Raji (cell line): ENCODE measurements around the gene SYNGR2.
A peak's percentile ranks its signal among the peaks of the same experiment; 100 is the strongest.

Experiments
- POLR2A ChIP-seq: IDR thresholded peaks from 2 replicates; pipeline ENCODE4 v1.6.1; 2011; ENCODE audit warnings: low read depth, low read length, control low read depth; ENCODE audit not compliant: insufficient read depth

Gene SYNGR2, protein sequence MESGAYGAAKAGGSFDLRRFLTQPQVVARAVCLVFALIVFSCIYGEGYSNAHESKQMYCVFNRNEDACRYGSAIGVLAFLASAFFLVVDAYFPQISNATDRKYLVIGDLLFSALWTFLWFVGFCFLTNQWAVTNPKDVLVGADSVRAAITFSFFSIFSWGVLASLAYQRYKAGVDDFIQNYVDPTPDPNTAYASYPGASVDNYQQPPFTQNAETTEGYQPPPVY

DNA sequence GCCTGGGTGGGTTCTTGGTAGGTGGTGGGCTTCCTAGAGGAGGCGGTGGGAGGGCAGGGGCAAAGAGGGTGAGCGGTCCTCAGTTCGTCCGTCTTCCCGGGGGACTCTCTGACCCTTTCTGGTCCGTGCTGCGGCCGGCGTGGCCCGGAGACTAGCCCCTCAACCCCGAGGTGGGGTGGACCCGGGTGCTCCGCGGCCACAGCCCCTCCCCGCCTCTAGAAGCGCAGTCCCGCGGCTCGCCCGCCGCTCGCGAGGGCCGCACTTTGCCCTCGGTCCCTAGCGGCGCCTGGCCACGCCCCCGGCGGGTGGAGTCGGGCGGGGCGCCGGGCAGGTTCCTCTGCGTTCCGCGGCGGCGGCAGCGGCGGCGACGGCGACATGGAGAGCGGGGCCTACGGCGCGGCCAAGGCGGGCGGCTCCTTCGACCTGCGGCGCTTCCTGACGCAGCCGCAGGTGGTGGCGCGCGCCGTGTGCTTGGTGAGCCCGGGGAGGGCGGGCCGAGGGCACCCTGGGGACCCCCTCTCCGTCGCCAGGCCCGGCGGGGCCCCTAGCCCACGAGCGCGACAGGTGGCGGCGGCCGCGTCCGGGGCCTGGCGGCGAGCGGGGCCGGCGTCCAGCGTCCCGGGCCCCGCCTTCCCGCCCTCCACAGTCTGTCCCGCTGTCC is at the start of gene SYNGR2:
SYNGR2 (plus strand) TSS at position 340 of the 661 bp plus-strand sequence; CDS start at position 376, 36 bp downstream.
- TF ChIP-seq POLR2A, result peak; percentile 72

DNA sequence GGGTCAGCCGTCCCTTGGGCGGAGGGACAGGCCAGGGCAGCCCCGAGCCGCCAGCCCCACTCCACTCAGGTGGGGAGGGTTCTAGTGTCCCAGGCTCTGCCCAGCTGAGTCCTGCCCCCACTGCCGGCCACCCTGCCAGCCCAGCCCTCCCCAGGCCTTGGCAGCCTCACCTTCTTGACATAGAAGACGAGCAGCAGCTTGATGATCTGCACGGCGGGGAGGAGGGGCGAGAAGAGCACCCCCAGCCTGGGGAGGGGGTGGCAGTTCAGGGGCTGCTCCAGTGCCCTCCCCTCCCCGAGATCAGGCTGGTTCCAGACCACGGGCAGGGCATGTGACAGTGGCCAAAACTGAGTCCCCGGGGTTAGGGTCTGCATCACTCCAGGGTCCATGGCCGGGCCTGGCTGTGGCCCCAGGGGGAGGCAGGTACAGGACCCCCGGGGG is 49.6 kb upstream of the SYNGR2 start:
- TF ChIP-seq POLR2A, result no peak

DNA sequence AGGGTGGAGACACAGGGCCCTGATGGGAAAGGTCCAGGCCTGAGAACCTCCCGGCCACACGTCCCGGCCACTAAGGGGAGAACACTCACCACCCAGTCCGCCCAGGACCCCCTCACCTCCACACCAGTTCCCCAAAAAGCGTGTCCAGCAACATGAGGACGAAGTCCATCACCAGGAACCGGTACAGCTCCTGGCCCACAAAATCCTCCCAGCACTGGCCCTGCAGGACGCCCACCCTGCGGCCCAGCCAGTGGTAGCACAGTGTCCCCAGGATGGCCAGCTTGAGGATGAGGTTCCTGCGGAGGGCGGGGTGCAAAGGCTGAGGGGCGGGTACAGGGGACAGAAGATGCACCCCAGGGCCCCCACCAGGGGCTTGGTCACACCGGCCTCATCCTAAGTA is 47.8 kb upstream of the SYNGR2 start:
- TF ChIP-seq POLR2A, result no peak

DNA sequence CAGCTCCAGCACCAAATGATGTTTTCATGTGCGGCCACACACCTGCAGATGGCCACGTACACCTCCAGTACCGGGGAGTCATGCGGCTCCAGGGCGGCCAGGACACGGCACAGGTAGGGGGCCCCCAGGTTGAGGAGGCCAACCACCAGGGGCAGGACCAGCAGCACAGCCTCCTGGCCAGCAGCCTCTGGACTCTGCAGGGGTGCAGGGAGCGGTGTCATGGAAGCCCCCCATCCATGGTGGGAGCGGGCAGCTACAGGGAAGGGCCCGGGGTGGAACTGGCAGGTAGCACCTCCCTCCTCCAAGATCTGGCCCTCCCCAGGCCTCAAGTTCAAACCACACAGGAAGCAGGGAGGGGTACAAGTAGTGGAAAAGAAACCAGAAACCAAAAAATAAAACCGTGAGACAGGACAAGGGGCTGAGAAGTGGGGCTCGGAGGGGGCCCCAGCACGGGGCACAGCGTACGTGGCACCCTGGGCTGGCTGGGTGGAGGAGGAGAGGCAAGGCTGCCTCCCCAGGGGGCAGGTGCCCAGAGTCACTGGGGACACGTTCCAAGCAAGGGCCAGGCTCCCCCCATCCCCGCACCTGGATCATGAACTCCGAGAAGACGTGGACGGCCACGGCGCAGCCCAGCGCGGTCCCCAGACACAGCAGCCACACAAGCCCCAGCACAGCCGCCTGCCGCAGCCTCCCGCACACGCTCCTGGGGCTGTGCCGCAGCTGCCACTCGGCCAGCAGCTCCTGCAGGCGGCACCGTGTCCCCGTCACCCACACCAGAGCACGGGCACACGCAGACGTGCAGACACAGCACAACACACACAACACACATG is 47.2 kb upstream of the SYNGR2 start:
- TF ChIP-seq POLR2A, result no peak

DNA sequence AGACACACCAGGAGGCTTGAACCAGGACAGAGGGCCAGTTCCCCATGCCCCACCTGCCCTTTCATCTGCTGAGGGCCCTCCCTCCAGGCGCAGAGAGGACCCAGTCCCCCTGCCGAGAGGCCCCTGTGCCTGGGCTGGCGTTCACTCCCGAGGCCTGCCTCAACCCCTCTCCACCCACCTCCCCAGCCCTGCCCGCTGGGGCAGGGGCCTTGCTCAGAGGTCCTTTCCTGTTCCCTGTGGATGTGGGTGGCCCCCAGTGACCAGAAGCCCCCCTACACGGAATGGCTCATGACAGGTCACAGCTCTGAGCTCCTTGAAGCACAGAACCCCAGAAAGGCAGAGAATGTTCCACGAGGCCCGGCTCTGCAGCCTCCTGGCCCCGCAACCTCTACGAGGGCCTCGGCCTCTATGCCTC is 46.6 kb upstream of the SYNGR2 start:
- no peak for TF ChIP-seq POLR2A

DNA sequence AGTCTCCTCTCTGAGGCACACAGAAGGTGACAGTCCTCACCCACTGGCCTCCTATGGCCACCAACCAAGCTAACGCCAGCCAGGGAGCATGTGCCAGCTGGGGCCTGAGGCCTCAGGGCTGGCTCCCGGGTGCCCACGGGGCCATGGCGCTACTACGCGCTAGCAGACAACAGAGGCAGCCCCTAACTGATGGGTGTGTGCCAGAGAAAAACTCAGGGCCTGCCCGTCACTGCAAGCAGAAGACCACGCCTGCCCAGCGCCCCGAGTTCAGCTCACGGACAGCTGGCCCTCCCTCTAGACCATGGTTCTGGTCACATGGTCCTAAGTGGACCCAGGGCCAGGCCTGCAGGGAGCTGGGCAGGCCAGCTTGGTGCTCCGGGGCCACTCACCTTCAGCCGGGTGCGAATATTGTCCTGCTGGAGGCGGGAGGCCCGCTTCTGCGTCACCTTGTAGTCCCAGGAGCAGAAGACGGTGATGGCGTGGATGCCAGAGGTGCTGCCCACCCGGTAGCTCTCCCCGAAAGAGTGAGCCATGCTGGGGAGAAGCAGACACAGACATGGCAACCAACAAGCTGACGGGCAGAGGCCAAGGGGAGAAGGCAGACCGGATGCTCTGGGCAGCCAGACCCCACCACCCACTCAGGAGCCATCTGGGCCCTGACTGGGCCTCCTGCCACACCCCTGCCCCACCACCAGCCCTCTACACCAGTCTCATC is 46.0 kb upstream of the SYNGR2 start:
- TF ChIP-seq POLR2A, result no peak

DNA sequence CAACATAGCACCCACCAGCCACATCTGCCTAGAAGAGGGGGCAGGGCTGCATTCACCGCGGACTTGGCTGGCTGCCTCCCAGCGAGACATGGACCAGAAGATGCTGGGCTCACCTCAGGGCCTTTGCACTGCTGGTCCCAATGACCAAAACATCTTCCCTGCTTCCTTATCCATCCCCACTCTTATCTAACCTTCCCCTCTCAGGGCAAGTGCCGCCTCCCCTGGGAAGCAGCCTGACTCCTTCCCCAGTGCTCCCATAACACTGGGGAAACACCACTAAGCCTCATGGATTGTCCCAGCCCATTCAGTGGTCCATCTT is 45.5 kb upstream of the SYNGR2 start:
- TF ChIP-seq POLR2A, result no peak

DNA sequence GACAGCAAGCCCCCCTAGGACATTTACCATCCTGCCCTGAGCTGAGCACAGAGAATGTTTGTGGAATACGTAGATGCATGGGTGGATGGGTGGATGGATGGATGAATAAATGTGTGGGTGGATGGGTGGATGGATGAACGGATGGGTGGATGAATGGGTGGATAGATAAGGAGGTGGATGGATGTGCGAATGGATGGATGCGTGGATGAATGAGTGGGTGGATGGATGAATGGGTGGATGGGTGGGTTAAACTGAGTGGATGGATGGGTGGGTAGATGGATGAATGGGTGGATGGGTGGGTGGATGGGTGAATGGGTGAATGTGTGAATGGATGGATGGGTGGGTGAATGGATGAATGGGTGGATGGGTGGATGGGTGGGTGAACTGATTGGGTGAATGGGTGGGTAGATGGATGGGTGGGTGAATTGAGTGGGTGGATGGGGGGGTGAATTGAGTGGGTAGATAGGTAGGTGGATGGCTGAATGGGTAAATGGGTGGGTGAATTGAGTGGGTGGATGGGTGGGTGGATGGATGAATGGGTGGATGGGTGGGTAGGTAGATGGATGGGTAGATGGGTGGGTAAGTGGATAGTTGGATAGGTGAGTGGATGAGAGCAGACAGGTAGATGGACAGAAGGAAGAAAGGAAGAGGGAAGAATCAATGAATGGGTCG is 45.0 kb upstream of the SYNGR2 start:
- no peak for TF ChIP-seq POLR2A

DNA sequence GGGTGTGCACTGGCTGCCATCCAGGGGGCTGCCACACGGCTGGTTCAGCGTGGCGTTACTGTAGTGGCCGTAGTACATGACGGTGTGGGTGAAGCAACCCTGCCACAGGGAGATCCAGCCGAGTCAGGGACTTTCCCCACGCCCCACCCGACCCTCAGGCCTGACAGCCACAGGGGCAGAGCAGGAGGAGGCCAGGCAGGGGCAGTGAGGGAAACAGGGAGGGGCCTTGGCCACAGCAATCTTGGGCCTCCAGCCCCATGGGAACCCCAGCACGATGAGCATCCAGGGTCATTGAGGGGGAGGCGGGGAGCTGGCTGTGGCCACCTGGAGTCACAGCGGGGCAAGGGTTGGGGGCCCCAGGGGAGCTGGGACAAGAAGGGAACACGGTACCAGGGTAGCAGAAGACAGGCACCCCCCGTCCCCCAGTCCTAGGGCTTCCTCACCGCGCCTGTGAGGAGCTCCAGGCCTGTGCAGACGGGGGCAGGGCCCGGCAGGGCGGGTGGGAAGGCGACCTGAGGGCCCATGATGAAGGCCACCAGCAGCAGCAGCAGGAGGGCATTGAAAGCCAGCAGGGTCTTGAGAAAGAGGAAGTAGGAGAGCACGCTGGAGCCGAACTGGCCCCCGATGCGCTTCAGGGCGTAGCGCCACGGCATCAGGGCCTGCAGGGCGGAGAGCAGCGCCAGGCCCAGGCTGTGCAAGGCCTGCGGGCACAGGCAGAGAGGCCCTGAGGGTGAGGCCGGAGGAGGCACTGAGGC is 44.1 kb upstream of the SYNGR2 start:
- TF ChIP-seq POLR2A, result no peak

DNA sequence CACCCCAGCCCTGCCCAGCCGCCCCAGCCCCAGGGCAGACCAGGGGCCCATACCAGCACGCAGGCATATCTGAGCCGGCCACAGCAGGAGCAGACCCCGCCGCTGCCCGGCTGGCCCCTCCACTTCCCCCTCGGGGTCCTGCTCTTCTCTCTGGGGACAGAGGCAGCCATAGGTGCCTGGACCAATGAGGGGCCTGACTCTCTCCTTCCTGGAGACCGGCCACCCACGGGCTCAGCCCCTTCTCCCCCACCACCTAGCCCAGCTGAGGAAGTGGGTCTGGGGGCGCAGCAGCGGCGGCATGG is 43.6 kb upstream of the SYNGR2 start:
- TF ChIP-seq POLR2A, result no peak

DNA sequence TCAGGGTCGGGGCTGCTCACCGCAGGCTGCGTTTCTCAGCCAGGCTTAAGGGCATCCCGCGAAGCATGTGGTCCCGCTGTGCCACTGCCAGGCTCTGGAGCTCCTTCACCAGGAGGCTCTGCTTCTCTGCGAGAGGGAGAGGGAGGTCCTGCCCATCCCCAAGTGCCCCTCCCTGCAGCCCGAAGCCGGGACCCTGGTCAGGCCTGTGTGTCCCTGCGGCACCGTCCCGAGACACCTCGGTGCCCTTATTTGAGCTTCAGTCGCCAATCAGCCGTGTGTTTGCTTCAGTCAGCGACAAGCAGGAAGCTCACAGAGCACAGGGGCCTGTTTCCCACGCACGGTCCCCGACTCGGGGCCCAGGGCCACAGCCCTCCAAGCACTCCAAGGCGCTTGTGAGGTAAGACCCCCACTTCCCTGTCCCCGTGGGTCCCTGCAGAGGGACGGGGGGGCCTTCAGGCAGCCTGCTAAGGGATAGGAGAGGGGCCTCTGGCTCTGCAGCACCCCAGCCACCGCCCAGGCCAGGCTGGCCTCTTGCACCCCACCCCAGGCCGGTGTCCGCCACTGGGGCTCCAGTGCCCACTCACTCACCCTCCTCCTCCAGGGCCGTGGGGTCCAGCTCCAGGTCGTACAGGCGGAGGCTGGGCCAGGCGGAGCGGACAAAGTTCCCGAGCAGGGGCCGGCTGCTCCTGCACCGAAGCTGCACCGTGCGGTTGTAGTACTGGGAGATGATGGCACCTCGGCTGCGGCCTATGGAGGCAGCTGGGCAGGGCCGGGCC is 43.1 kb upstream of the SYNGR2 start:
- TF ChIP-seq POLR2A, result no peak

DNA sequence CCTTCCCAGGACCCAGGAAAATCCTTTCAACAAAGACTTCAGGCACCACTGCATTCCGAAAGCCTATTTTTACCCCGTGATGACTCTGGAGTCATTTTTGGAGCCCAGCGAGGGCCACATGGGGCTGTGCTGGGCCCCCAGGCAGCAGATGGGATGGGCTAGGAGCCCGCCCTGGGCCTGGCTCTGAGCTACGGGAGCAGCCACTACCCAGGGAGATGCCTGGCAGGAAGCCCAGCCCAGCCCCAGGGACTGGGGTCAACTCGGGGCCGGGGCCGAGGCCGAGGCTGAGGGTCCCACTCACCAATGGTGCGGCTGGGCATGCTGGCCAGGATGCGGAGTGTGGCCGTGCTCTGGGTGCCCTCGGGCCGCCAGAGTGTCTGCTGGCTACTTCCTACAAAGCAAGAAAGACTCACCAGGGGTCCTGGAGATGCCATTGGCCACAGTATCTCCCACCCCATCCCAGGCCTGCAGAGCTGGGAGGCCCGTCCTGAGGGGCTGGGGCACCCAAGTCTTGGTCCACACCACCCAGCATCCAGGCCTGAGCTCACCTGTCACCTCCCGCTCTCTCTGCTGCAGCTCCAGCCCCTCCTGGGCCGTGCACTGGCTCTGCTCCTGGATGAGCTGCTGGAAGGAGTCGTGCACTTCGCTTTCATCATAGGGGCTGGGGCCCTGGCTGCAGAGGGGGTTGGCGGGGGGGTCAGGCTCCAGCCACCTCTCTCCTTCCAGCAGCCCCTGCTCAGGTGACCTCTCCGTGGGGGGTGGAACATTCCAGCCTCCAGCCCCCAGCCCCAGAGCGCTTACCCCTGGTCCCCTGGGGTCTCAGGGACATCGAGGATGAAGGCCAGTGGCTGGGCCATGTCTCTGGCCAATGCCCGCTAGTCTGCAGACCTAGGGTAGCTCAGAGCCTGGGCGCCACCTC is 42.1 kb upstream of the SYNGR2 start:
- no peak for TF ChIP-seq POLR2A

DNA sequence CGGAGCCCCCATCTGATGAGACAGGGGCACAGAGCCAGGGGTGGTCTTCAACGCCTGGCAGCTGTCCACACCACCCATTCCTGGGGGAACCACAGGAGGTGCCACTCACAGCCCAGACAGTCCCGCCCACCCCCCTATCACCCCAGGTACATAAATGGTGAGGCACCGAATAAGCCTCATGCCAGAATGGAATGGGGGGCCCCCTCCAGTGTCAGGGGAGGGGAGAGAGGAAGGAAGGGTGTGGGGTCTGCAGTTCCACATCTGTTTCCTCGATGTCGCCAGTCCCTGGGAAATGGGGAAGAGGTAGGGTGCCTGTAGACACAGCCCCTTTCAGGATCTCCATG is 41.5 kb upstream of the SYNGR2 start:
- TF ChIP-seq POLR2A, result no peak
